Hematopoietic multipotent progenitor cell treated with erythropoietin and hydrocortisone succinate and interleukin-3 and kit ligand, for 17 days (in vitro differentiated cells): ENCODE measurements around the gene SMCO3.
A peak's percentile ranks its signal among the peaks of the same experiment; 100 is the strongest.
"Not testable (repeated sequence)": the region's sequence is repeated elsewhere in the genome, so short reads cannot be mapped to it uniquely, and the experiment has no call there.

Experiments
- DNase-seq: peaks from one replicate; pipeline ENCODE4 v3.0.0-alpha.2; 2015; ENCODE audit warnings: low spot score

SMCO3 gene

GRCh38 chr12:14774906-14775635, 38.9 kb downstream of the SMCO3 start:
- peak; percentile 68 for DNase-seq

- peak; percentile 96 for DNase-seq
Observed at GRCh38 chr12:14774074-14774905, 39.7 kb downstream of the SMCO3 start.

GRCh38 chr12:14773685-14774073, 40.3 kb downstream of the SMCO3 start:
- no peak for DNase-seq

- no peak for DNase-seq
Observed at GRCh38 chr12:14772946-14773345, 41.0 kb downstream of the SMCO3 start.

GRCh38 chr12:14771651-14772137, 42.3 kb downstream of the SMCO3 start:
- peak; percentile 31 for DNase-seq

GRCh38 chr12:14770496-14771461, 43.2 kb downstream of the SMCO3 start:
- peak; percentile 95 for DNase-seq

- peak; percentile 88 for DNase-seq
Observed at GRCh38 chr12:14769969-14770495, 44.0 kb downstream of the SMCO3 start.

- no peak for DNase-seq
Observed at GRCh38 chr12:14769466-14769968, 44.5 kb downstream of the SMCO3 start.

GRCh38 chr12:14768823-14769405, 45.1 kb downstream of the SMCO3 start:
- no peak for DNase-seq

- DNase-seq, result no peak
Observed at GRCh38 chr12:14767617-14768016, 46.4 kb downstream of the SMCO3 start.

- no peak for DNase-seq
Observed at GRCh38 chr12:14766649-14767215, 47.2 kb downstream of the SMCO3 start.

- not testable (repeated sequence) for DNase-seq
Observed at GRCh38 chr12:14766020-14766419, 48.0 kb downstream of the SMCO3 start.

- no peak for DNase-seq
Observed at GRCh38 chr12:14765398-14765797, 48.6 kb downstream of the SMCO3 start.

- not testable (repeated sequence) for DNase-seq
Observed at GRCh38 chr12:14759711-14760280, 54.2 kb downstream of the SMCO3 start.

- no peak for DNase-seq
Observed at GRCh38 chr12:14756334-14757143, 57.4 kb downstream of the SMCO3 start.
